HG03103 (cell line): ENCODE results near the gene PAX5.

ENCODE experiments used
- ATAC-seq: cut with Tn5 transposase; IDR thresholded peaks from one replicate; pipeline ENCODE4 v1.9.1; 2021; ENCODE audit warnings: low read depth; ENCODE audit not compliant: unreplicated experiment

Gene PAX5

DNA sequence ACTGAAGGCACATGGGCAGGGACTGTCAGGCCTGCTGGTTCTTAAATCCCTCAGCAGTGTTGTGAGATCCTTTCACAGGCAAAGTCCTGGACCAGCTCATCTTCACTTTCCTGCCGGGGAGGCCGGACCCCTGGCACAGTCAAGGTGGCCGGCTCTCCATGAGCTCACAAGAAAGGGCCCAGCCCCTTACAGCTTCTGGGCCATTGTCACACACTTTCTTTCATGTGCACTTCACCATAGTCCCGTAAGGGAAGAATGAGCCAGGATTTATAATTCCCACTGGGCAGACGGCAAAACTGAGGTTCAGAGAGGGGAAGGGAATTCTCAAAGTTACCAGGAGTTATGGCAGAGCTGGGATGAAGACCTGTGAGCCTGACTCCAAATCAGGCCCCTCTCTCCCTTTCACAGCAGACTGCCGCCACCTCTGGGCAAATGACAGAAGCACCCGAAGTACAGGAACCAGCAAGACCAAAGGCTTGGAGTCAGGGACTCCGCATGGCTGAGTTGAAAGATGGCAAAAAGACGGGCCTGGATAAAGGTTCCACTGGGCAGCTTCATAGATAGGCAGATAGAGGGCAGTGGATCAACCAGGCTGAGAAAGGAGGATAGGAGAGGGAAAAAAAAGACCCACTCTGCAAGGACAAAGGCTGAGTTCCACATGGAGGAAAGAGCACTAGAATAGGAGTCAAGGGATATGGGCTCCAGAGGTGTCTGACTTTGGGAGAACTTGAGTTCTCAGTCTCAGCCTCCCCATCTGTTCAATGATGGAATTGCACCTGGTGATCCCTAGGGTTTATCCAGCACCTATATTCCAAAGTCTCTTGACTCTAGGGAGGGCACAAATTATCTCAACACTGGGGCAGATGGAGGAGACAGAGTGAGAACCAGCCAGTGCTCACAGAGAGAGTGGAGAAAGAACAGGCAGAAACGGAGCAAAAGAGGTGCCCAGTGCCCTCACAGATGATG is 128.7 kb downstream of the PAX5 start:
- ATAC-seq = no peak

DNA sequence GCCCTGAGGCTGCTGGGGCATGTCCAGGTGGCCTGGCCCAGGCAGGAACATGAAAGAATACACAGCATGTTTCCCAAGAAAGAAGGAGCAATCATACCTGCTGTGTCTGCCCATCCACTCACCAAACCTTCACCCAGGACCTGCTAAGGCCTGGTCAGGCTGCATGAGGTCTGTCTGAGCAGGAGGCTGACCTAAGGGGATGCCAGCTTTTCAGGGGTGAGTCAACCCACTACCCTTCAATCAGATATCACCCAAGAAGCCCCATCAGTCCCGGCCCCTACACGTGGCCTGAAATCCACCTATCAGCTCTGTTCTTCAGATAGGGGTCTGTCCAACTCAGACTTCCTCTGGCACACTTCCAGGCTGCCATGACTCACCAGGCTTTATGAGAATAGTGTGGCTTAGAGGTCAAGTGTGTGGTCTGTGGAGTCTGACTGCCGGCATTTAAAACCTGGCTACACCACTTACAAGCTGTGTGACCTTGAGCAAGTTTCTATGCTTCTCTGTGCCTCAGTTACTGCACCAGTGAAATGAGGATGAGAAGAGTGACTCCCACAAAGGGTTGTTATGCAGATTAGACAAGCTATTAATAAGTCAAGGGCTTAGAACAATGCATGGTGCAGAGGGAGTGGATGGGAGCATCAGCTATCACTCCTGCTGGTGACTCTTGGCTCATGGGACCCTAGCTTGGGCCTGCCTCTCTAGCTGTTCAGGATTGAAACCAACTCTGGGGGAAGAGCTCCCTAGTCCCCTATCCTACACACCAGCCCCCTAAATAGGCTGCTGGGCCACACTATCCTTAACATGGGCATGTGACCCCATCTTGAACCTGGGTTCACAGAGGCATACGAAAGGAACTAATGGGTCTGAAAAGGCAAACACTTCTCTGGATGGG is 130.3 kb downstream of the PAX5 start:
- ATAC-seq = peak; percentile 62

DNA sequence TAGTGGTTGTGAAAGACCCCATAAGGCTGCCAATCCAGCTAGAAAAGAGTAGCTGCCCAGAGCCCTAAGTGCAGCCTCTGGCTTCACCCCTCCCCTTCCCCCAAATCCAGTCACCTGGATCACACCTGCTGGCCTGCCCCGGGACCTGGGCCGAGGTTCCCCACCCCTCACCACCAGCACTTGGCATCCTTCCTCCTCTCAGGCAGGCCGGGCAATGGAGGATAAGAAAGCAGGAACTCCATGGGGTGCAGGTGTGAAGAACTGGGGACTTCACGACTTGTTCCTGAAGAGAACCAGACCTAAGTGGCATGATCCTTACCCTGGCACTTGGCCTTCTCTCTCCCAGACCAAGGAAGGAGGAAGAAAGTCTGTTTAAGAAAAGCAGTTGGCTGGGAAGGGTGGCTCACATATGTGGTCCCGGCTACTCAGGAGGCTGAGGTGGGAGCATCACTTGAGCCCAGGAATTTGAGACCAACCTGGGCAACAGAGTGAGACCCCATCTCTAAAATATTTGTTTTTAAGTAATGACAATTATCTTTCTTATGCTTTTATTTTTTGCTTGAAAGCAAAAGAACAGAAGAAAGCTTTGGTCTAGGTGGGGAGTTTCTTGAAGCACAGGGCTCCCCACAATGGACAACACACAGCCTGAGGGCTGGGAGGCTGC is 131.1 kb downstream of the PAX5 start:
- ATAC-seq = no peak

DNA sequence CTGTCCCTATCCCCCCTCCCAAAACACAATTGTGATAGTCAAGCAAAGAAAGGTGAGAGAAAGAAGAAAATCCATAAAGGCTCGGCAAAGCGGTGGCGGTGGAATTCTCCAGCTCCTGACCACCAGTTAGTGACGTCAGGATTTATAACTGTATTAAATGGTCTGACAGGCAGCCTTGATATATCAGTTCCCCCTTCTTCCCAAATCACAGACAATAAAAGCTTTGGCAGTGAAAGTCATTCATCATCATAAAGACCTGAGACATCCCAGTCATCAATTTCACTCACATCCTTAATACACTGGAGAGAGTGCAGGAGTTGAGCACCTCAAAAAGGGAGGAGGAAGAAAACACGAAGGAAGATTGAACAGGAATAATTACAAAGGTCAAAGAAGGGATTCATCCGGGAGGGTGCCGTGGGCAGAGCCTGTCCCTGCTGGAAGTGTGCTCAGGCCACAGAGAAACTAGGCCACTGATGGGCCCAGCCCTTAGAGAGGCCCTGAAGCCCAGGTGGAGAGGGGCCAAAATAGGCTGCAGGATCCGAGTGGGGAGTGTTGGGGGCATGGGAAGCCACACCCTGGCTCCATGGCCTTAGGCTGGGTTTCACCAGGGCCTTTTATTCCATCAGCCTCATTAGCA is 131.9 kb downstream of the PAX5 start:
- ATAC-seq = no peak

DNA sequence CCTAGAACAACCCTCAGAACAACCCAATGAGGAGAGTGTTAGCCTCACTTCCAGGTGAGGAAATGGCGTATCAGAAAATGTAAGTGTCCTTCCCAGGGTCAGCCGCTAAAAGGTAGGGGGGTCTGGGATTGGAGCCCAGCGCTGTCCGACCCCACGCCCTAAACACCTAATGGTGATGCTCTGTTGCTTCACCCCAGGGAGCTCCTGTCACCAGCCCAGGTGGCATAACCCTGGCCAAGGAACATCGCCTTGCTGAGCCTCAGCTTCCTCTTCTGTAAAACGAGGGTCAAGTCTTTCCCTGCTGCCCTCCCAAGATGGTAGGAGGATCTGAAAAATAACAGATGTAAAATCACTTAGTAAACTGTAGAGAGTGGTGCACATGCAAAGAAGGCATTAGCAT is 132.5 kb downstream of the PAX5 start:
- no peak for ATAC-seq

DNA sequence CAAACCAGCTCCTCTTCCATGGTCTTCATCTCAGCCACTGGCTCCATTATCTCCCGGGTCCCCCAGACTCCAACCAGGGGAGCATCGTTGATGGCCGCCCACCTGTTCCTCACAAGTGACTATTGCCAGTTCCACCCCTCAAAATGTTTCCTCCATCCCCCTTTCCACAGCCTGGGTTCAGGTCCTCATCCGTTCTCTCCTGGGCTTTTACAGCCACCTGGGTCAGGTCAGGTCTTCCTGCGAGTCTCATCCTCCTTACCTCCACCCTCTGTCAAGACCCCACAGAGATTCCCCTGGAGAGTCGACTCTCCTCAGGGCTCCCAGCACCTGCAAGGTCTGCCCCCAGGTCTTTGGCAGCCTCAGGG is 133.2 kb downstream of the PAX5 start:
- no peak for ATAC-seq

DNA sequence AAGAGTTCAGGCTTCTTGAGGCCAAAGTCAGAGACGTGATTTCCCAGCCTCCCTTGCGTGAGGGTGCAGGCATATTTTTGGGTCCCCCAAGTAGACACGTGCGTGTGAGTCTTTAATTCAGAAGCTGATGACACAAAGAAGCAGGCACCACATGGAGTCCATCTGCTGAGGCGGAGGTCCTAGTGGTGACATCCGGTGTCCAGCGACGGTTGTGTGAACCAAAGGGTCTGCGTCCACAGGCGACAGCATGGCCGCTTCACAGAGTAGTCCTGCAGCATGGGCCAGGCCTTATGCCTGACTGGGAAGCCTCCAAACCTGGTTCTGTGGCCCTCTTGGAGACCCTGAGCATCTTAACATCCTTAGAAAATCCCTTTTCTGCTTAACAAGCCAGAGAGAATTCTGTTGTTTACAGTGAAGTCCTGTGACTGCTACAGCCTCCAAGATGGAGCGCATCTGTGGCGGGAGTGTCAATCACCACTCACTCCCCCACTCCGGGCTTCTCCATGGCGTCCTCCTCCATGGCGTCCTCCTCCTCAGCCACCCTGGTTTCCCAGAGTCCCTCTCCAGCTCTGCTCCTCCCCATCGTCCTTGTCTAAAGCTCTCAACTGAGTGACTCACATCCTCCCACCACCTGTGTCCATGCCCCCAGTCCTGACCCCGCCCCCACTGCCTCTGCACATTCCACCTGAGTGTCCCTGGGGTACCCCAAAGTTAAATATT is 133.8 kb downstream of the PAX5 start:
- ATAC-seq = no peak

DNA sequence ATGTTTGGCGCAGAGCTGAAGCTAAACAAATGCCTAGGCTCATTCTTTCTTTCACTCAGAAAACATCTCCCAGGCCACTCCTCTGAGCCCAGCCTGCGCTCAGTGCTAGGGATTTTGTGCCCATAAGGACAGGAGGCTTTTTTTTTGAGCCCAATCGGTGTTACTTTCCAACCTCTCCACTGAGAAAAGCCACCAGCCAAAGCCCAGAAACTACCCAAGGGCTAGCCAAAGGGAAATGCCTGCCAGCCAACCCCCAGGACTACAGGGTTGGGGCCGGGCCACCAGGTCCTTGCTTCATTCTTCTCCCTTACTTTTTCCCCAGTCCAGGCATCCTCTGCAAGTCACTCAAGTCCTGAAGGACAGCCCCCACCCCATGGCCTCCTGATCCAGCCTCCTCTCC is 134.7 kb downstream of the PAX5 start:
- no peak for ATAC-seq

DNA sequence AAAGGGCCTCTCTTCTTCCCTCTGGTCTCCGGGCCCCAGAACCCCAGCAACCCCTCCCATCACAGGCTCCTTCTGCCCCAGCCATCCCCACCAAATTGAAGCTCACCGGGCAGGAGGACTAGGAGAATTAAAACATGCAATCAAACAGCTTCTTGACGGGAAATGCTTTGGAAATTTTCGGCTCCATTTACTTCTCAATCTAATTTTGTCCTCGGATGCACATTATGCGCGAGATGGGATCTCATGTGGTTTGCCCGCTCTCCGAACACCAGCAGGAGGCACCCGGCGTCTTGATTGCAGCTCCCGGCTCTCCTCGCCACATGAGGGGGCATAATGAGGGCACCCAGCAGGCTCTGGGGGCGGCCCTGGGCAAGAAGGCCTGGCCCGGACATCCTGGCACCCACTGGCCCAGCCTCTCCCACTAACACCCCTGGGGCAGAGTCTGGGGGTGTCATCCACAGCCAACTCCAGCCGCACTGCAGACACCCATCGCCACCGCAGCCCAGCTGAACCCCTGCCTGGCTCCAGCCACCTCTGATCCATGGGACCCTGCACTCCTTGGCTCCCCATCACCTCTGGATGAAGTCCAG is 135.5 kb downstream of the PAX5 start:
- ATAC-seq = no peak

DNA sequence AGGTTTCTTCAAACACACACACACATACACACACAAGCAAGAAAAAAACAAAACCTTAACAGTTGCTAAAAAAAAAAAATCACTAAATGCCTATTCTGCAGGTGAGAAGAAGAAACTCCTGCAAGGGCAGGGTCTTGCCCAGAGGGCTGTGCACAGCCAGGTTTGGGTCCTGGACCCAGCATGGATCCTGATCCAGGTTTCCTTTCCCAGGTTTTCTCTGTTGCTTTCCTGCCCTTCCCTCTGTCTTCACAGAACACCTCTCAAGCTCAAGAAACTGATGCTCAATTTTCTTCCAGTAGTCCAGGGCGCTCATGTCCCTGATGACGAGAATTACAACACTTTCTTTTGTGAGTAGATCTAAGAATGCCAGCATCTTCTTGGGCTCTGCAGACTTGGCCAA is 136.6 kb downstream of the PAX5 start:
- ATAC-seq = no peak

DNA sequence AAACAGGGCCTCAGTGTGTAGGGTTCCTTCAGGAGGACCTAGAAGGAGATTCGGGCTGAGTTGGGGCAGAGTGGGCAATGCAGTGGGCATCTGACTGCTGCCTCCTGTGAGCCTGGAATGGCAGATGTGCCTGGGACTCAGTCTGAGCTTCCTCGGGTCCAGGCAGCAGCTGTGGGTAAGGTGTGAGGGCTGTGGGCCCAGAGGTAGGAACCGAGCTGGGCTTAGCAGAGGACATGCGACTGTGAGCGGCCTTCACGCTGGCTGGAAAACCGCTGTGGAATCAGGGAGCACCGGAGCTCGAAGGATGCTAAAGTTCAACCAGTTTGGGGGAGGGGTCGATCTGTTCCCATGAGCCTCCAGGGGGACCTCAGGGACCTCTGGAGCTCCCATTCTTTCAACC is 137.0 kb downstream of the PAX5 start:
- no peak for ATAC-seq

DNA sequence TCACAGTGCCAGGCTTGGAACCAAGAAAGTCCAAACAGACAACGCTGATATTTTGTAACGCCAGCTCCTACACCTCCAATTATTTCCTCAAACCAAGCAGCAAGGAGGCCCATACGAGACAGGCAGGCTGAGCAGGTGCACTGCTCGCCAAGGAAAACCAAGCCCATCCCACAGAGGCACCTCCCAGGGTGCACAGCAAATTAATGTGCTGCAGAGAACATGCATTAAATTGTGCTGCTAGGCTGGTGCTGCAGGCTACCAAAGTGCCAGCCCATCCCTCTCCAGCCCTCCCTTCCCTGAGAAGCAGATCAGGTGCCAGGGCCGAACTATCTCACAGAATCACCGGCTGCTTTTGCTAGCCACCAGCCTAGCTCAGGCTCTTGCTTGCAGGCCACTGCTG is 137.8 kb downstream of the PAX5 start:
- no peak for ATAC-seq

DNA sequence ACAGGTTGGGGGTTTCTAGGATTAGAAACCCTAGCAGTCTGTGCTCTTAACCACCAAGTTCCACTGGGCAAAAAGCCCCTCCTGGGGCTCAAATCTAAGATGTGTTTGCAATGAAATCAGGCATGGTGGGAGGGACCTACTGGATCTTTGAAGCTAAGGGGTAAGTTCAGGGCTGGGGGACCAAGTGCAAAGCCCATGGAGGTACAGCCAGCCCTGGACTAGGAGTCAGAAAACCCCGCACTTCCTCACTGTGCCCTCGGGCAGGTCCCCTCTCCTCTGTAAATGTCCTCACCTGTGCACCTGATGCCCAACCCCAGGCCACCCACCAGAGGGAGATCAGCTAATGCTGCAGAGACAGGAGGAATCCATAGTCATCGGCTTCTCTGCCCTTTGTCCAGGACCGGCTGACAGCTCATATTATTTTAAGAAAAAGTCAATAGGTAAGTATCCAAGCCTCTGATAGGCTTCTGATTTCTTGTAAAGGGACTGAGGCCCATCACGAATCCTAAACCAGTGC is 138.3 kb downstream of the PAX5 start:
- no peak for ATAC-seq

DNA sequence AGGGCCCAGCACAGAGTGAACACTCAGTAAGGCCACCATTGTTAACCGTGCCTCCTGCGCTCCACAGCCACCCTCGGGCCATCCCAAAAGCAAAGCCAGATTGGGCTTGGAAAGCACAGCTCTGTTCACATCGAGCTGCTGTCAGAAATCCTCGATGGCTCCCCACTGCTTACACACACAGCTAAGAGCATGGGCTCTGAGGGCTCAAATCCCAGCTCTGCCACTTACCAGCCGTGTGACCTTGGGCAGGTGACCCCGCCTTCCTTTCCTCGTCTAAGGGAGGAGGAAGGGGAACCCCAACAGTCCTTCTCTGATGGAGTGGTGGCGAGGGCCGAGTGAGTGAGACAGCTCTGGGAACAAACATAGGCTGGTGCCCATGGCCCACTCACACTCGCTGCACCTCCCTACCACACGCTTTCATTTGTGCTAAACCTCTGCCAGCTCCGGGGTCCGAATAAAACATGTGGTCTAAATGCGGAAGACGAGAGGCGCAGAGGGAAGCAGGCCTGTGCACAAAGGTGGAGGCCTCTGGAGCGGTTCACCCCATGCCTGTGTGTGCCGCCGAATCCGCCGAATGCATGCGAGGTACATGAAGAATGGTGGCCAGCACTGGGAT is 139.3 kb downstream of the PAX5 start:
- no peak for ATAC-seq

DNA sequence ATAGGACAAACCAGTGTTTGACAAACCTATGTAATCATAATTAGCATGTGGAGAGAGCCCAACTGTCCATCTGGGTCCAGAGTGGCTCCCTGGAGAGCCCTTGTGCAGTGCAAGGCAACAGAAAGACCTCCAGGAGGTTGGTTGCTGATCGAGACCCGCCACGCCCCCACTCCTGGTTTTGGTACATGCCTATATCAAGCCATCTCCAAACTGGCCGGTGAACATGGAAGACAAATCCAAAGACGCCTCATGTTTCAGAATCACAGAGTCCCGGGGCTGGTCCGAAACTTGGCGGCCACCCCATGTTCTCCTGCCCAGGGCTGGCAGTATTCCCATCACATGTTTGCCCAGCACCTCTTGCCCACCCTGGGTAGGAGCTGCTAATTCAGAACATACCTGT is 140.2 kb downstream of the PAX5 start:
- ATAC-seq = no peak

DNA sequence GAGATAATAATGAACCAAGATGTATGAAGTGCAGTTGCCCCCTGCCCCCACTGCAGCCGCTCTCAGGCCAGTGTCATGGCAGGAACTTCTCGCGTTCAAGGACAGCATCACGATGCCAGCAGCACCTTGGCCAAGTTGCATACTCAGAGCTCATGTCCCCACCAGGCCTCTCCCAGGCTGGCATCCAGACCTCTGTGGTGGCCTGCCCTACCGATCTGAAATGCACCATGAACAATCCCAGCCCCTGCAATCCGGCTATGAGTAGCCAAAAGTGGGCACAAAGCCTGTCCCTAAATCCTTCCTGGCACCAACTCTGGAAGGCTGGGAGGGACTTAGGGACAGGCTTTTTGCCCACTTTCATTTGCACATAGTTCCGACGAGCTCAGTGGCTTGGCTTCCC is 140.9 kb downstream of the PAX5 start:
- no peak for ATAC-seq

DNA sequence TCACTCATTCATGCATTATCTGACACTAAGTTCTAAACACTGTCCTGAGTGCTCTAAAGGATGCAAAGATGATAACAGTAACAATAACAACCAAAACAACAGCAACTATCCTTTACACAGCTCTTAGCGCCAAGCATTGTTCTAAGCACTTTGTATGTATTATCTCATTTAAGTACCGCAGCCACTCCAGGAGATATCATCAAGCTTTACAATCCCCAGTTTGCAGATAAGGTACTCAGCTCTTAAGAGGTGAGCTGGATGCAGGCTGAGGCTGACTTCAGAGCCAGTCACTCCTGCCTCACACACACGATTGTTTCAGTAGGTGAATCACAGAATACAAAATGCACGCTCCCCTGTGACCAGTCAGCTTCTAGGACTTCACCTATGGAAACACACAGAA is 141.8 kb downstream of the PAX5 start:
- no peak for ATAC-seq

DNA sequence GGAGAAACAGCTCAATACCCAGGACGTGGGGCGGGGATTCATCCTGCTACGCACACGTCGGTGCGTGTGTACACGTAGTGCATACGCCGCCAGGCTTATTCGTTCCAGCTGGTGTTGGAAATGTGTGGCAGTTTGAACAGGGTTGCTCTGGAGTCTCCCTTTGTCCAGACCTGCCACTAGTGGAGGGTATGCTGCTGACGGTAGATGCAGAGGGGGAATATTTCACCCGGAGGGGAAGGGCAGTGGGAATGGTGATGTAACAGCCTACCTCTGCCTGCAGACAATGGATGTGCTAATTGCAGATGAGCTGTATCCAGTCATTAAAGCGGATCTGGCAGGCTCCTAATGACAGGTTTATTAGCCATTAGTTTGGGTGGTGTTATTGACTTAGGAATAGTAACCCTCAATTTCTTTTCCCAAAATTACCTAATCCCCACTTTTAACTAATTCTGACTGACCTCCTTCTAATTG is 142.7 kb downstream of the PAX5 start:
- ATAC-seq = no peak

DNA sequence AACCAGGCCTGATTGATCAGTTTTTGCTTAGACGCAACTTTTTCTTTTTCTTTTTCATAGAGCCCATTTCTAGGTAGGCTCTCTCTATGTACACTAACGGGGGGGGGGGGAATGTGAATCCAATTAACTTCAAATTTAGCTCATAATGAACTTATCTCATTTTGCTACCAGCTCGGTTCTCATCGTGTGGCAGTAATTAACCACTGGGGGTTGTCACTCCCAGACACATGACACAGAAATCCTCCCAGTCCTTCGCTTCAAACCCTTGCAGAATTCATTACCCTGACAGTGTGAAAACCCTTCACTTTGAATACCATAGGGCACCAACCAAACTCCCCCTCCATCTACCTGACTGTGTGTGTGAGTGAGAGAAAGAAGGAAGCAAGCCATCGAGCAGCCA is 144.2 kb downstream of the PAX5 start:
- ATAC-seq = no peak
